ENCODE results near the gene ABL2. TPM values are rescaled to one million over a fixed set of nuclear protein-coding genes. Genes with fewer than 3 reads are reported as not detected.

ABL2 gene
- total RNA-seq, 1 experiment from 2014 or later, result 18.3 TPM

DNA sequence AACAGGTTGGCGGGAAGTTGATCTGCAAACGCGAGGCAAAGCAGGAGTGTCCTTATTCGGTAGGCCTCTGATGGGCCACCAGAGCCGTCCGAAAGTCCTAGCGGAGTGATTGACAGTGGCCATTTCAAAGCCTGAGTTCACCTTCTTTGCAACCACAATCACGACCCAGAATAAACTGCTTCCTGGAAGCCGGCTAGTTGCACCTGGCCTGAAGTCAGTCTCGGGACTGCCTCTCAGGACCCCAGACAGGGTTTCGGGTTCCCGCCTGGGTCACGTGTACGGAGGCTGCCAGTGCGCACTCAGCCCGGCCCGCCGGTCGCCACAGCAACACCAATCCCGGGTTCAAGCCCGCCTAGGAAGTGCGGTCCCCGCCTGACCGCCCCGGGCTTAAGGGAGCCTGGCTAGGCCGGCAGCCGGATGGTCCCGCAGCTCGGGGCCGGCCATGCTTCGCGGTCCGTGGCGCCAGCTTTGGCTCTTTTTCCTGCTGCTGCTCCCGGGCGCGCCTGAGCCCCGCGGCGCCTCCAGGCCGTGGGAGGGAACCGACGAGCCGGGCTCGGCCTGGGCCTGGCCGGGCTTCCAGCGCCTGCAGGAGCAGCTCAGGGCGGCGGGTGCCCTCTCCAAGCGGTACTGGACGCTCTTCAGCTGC, 147.7 kb downstream of the ABL2 start, which contains the start of gene TOR3A:
TOR3A (plus strand) TSS at position 384 of the 646 bp plus-strand sequence; CDS start at position 443, 59 bp downstream.
- Mint-ChIP-seq H3K36me3 (peaks cover 7% of the 10 kb centered on the region; the same call in 1 of the 2 replicates), H3K27ac (peak within 1 kb of the TSS; percentile 95), H3K27me3 (ENCODE audit: low read depth) (no peaks in the 10 kb centered on the region), H3K9me3 (no peaks in the 10 kb centered on the region), H3K4me1 (peaks cover 22% of the 10 kb centered on the region), H3K4me3 (peak within 1 kb of the TSS; percentile 89)
- peak; percentile 91 for ATAC-seq
- CTCF ChIA-PET, result interaction anchor here (0.6 to 1.8 kb wide), 9 partner anchors 19 to 728 kb away, joined by 3 to 7 read pairs (median 4); partner anchors contain the start of gene SOAT1
- POLR2A ChIA-PET, result interaction anchor here (1.0 kb wide), 1 partner anchor 211 kb away, joined by 4 read pairs; the partner anchor contains the start of gene SOAT1
- DNase-seq (ENCODE audit: low spot score), result peak; percentile 93
- TF ChIP-seq CREM (CRISPR knock-in tag; IDR thresholded peaks at IDR 0.05) (peak; percentile 80; the same call in 1 of the 2 replicates), ATF1 (CRISPR knock-in tag; IDR thresholded peaks at IDR 0.05) (peak; percentile 82; the same call in 1 of the 2 replicates), RORB (CRISPR knock-in tag; IDR thresholded peaks at IDR 0.05) (no peak), ZNF671 (CRISPR knock-in tag; IDR thresholded peaks at IDR 0.05) (no peak), HMGA2 (CRISPR knock-in tag; IDR thresholded peaks at IDR 0.05) (no peak), ETV6 (CRISPR knock-in tag; IDR thresholded peaks at IDR 0.05) (peak; percentile 57; the same call in 1 of the 2 replicates), E2F4 (CRISPR knock-in tag; IDR thresholded peaks at IDR 0.05; ENCODE audit: borderline replicate concordance, low read depth) (0 out of 2 replicates have a peak, but pooled peaks have one; percentile 53), NR2C2 (CRISPR knock-in tag; IDR thresholded peaks at IDR 0.05) (no peak), PREB (CRISPR knock-in tag; IDR thresholded peaks at IDR 0.05; ENCODE audit: borderline replicate concordance) (0 out of 2 replicates have a peak, but pooled peaks have one; percentile 59), ELF4 (CRISPR knock-in tag; IDR thresholded peaks at IDR 0.05; ENCODE audit: low read depth) (0 out of 2 replicates have a peak, but pooled peaks have one; percentile 49), USF2 (CRISPR knock-in tag; IDR thresholded peaks at IDR 0.05) (peak; percentile 97), FOXP1 (CRISPR knock-in tag; IDR thresholded peaks at IDR 0.05; ENCODE audit: borderline replicate concordance) (peak; percentile 89; the same call in 1 of the 2 replicates), GTF2I (CRISPR knock-in tag; conservative IDR thresholded peaks at IDR 0.05) (no peak), ZNF423 (CRISPR knock-in tag; IDR thresholded peaks at IDR 0.05) (no peak), ZNF121 (CRISPR knock-in tag; IDR thresholded peaks at IDR 0.05) (peak; percentile 82)
- TF ChIP-seq, protein P1, sequence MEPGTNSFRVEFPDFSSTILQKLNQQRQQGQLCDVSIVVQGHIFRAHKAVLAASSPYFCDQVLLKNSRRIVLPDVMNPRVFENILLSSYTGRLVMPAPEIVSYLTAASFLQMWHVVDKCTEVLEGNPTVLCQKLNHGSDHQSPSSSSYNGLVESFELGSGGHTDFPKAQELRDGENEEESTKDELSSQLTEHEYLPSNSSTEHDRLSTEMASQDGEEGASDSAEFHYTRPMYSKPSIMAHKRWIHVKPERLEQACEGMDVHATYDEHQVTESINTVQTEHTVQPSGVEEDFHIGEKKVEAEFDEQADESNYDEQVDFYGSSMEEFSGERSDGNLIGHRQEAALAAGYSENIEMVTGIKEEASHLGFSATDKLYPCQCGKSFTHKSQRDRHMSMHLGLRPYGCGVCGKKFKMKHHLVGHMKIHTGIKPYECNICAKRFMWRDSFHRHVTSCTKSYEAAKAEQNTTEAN (CRISPR knock-in tag; IDR thresholded peaks at IDR 0.05), result peak; percentile 85; the same call in 1 of the 2 replicates
- TF ChIP-seq, protein P2, sequence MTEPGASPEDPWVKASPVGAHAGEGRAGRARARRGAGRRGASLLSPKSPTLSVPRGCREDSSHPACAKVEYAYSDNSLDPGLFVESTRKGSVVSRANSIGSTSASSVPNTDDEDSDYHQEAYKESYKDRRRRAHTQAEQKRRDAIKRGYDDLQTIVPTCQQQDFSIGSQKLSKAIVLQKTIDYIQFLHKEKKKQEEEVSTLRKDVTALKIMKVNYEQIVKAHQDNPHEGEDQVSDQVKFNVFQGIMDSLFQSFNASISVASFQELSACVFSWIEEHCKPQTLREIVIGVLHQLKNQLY (CRISPR knock-in tag; IDR thresholded peaks at IDR 0.05), result no peak
- TF ChIP-seq, protein P3, sequence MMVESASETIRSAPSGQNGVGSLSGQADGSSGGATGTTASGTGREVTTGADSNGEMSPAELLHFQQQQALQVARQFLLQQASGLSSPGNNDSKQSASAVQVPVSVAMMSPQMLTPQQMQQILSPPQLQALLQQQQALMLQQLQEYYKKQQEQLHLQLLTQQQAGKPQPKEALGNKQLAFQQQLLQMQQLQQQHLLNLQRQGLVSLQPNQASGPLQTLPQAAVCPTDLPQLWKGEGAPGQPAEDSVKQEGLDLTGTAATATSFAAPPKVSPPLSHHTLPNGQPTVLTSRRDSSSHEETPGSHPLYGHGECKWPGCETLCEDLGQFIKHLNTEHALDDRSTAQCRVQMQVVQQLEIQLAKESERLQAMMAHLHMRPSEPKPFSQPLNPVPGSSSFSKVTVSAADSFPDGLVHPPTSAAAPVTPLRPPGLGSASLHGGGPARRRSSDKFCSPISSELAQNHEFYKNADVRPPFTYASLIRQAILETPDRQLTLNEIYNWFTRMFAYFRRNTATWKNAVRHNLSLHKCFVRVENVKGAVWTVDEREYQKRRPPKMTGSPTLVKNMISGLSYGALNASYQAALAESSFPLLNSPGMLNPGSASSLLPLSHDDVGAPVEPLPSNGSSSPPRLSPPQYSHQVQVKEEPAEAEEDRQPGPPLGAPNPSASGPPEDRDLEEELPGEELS (CRISPR knock-in tag; IDR thresholded peaks at IDR 0.05), result peak; percentile 10; the same call in 1 of the 2 replicates
- TF ChIP-seq, protein P4, sequence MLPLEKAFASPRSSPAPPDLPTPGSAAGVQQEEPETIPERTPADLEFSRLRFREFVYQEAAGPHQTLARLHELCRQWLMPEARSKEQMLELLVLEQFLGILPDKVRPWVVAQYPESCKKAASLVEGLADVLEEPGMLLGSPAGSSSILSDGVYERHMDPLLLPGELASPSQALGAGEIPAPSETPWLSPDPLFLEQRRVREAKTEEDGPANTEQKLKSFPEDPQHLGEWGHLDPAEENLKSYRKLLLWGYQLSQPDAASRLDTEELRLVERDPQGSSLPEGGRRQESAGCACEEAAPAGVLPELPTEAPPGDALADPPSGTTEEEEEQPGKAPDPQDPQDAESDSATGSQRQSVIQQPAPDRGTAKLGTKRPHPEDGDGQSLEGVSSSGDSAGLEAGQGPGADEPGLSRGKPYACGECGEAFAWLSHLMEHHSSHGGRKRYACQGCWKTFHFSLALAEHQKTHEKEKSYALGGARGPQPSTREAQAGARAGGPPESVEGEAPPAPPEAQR (CRISPR knock-in tag; IDR thresholded peaks at IDR 0.05), result no peak
- TF ChIP-seq, protein P5, sequence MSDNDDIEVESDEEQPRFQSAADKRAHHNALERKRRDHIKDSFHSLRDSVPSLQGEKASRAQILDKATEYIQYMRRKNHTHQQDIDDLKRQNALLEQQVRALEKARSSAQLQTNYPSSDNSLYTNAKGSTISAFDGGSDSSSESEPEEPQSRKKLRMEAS (CRISPR knock-in tag; IDR thresholded peaks at IDR 0.05), result peak; percentile 83
- TF ChIP-seq, protein P6, sequence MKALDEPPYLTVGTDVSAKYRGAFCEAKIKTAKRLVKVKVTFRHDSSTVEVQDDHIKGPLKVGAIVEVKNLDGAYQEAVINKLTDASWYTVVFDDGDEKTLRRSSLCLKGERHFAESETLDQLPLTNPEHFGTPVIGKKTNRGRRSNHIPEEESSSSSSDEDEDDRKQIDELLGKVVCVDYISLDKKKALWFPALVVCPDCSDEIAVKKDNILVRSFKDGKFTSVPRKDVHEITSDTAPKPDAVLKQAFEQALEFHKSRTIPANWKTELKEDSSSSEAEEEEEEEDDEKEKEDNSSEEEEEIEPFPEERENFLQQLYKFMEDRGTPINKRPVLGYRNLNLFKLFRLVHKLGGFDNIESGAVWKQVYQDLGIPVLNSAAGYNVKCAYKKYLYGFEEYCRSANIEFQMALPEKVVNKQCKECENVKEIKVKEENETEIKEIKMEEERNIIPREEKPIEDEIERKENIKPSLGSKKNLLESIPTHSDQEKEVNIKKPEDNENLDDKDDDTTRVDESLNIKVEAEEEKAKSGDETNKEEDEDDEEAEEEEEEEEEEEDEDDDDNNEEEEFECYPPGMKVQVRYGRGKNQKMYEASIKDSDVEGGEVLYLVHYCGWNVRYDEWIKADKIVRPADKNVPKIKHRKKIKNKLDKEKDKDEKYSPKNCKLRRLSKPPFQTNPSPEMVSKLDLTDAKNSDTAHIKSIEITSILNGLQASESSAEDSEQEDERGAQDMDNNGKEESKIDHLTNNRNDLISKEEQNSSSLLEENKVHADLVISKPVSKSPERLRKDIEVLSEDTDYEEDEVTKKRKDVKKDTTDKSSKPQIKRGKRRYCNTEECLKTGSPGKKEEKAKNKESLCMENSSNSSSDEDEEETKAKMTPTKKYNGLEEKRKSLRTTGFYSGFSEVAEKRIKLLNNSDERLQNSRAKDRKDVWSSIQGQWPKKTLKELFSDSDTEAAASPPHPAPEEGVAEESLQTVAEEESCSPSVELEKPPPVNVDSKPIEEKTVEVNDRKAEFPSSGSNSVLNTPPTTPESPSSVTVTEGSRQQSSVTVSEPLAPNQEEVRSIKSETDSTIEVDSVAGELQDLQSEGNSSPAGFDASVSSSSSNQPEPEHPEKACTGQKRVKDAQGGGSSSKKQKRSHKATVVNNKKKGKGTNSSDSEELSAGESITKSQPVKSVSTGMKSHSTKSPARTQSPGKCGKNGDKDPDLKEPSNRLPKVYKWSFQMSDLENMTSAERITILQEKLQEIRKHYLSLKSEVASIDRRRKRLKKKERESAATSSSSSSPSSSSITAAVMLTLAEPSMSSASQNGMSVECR (CRISPR knock-in tag; IDR thresholded peaks at IDR 0.05; ENCODE audit: borderline replicate concordance), result peak; percentile 76; the same call in 1 of the 2 replicates
- TF ChIP-seq, protein P7, sequence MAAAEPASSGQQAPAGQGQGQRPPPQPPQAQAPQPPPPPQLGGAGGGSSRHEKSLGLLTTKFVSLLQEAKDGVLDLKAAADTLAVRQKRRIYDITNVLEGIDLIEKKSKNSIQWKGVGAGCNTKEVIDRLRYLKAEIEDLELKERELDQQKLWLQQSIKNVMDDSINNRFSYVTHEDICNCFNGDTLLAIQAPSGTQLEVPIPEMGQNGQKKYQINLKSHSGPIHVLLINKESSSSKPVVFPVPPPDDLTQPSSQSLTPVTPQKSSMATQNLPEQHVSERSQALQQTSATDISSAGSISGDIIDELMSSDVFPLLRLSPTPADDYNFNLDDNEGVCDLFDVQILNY (CRISPR knock-in tag; IDR thresholded peaks at IDR 0.05), result peak; percentile 91

All from WTC11 (cell line).